GM19463 (cell line): ENCODE data around the gene DNAH2.

Experiments
- ATAC-seq: cut with Tn5 transposase; IDR thresholded peaks from one replicate; pipeline ENCODE4 v1.9.1; 2021; ENCODE audit warnings: mild to moderate bottlenecking, moderate library complexity; ENCODE audit not compliant: unreplicated experiment

DNAH2 gene

DNA sequence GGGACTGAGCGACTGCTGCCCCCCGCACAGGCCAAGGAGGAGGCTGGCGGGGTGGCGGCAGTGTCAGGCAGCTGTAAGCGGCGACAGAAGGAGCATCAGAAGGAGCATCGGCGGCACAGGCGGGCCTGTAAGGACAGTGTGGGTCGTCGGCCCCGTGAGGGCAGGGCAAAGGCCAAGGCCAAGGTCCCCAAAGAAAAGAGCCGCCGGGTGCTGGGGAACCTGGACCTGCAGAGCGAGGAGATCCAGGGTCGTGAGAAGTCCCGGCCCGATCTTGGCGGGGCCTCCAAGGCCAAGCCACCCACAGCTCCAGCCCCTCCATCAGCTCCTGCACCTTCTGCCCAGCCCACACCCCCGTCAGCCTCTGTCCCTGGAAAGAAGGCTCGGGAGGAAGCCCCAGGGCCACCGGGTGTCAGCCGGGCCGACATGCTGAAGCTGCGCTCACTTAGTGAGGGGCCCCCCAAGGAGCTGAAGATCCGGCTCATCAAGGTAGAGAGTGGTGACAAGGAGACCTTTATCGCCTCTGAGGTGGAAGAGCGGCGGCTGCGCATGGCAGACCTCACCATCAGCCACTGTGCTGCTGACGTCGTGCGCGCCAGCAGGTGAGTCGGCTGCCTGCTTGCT lies 131.7 kb downstream of the DNAH2 start:
- ATAC-seq: no peak

DNA sequence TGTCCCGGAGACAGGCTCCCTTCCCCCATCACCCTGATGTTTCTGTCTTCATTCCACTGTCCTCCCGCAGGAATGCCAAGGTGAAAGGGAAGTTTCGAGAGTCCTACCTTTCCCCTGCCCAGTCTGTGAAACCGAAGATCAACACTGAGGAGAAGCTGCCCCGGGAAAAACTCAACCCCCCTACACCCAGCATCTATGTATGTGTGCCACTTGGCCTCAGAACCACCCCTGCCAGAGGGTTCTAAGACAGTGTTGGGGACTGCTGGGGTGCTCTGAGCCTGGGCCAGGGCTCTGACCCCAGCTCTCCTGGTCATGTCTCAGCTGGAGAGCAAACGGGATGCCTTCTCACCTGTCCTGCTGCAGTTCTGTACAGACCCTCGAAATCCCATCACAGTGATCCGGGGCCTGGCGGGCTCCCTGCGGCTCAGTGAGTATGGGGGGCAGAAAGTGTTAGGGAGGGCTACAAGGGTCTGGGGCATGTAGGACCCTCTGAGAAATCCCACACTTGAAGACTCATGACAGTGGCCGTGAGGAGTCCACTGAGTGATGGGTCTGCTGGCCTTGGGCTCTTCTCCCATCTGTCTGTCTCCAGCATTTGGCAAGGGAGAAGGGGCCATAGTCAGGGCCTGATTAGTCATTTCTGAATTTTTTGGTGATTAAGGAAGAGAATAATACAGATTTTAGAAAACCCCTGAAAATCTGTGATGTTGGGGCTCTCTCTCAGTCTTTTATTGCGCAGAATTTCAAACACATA lies 132.4 kb downstream of the DNAH2 start:
- ATAC-seq: no peak

- no peak for ATAC-seq
These were observed 133.3 kb downstream of the DNAH2 start for GRCh38 chr17:7850701-7851437.

DNA sequence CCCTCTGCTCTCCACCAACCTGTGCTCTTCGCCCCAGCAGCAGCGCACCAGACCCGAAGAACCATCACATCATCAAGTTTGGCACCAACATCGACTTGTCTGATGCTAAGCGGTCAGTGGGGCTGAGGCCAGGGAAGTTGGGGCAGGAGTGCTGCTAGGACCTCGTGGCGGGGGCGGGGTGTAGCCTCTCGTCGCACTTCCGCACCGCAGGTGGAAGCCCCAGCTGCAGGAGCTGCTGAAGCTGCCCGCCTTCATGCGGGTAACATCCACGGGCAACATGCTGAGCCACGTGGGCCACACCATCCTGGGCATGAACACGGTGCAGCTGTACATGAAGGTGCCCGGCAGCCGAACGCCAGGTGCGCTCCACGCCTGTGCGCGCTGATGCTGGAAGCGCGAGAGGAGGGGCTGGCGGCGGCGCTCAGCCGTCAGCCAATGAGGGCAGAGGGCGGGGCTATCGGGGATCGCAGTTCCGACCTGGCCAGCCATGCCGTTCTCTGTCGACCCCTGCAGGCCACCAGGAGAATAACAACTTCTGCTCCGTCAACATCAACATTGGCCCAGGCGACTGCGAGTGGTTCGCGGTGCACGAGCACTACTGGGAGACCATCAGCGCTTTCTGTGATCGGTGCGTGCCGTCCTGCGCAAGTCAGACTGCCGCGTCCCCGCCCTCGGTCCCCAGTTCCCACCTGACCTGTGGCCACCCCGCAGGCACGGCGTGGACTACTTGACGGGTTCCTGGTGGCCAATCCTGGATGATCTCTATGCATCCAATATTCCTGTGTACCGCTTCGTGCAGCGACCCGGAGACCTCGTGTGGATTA lies 134.1 kb downstream of the DNAH2 start:
- peak; percentile 94 for ATAC-seq

- no peak for ATAC-seq
These were observed 134.7 kb downstream of the DNAH2 start for GRCh38 chr17:7852262-7852670.

- no peak for ATAC-seq
These were observed 135.6 kb downstream of the DNAH2 start for GRCh38 chr17:7852919-7853690.

GRCh38 chr17:7853691-7854038 lies 136.1 kb downstream of the DNAH2 start:
- no peak for ATAC-seq

- ATAC-seq: no peak
These were observed 136.7 kb downstream of the DNAH2 start for GRCh38 chr17:7854078-7854777.

GRCh38 chr17:7854851-7855659 lies 137.5 kb downstream of the DNAH2 start, which contains the start of gene TMEM88:
Gene TMEM88, plus strand, starts transcription at chr17:7855066. Its CDS starts 9 bp downstream, at chr17:7855075.
- no peak for ATAC-seq

GRCh38 chr17:7855660-7856010 lies 138.1 kb downstream of the DNAH2 start:
- no peak for ATAC-seq

DNA sequence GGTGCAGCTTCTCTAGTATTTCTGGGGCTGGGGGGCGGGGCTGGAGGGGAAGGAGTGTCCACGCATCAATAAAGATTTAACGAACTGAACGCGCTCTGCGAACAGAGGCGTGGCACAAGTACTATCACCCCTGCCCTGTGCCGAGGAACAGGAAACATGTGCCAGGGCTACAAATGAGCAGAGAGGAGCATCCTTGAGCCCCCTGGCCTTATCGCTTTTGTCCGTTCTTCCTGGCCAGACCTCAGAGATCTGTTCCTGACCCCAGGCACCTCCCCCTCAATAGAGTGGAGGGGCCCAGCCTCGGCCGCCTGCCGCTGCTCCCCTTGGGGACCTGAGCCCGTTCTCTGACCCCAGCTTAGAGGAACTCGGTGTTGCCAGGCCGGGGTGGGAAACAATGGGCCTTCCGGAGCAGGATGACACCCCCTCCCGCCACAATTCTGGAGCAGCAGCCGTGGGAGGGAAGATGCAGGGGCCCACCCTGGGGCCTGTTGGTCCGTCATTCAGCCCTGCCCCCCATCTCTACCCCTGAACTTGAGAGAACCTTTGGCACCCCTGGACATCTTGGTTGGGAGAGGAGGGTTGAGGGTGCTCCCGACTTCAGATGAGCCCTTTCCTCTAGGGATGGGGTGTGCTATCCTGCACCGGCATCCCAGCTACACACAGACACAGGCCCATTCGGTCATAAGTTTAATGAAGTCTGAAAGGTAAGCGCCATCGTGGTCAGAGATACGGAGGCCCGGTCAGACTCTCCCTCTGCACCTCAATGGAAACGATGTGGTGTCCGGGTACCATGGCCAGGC lies 138.7 kb downstream of the DNAH2 start:
- ATAC-seq: no peak

- peak; percentile 81 for ATAC-seq
These were observed 139.5 kb downstream of the DNAH2 start, which contains the start of gene NAA38 for GRCh38 chr17:7856811-7857712. Gene NAA38, minus strand, starts transcription at chr17:7857559. Its CDS starts 96 bp downstream, at chr17:7857463.

DNA sequence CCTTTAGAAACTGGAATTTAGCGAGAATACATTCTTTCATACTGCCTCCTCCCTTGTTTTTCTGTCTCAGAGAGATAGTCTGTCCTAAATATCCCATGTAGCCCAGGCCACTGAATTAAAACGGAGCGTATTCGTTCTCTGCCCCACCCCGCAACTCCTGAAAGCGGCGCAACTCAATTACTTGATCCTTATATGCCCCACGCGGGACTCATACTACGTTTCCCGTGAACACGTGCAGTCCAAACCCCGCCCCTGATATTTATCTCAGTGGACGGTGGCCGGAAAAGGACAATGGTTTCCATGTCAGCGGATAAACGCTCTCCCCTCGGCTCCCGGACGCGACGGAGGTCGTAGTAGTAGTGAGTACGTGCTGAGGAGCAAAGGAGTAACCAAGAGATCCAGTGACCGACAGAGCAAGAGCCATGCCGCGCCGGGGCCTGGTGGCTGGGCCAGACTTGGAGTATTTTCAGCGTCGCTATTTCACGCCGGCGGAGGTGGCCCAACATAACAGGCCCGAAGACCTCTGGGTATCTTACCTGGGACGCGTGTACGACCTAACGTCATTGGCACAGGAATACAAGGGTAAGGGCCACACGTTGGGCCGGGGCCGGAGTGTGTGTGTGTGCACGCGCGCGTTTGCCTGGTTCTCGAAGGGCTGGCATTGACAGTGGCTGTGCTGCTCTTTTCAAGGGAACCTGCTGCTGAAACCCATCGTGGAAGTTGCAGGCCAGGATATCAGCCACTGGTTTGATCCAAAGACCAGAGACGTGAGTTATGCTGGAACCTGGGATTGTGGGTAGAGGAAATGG lies 140.4 kb downstream of the DNAH2 start, which contains the start of gene CYB5D1:
Gene CYB5D1 (plus strand): TSS at position 291 of the 809 bp plus-strand sequence. CDS start 132 bp downstream, at position 423.
- peak; percentile 35 for ATAC-seq

DNA sequence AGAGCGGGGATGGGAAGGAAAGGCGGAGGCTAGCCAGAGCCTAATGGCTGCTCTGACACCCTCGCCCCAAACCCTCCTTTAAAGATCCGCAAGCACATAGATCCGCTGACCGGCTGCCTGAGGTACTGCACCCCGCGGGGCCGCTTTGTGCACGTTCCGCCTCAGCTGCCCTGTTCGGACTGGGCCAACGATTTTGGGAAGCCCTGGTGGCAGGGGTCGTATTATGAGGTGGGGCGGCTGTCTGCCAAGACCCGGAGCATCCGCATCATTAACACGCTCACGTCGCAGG lies 140.9 kb downstream of the DNAH2 start:
- no peak for ATAC-seq

- no peak for ATAC-seq
These were observed 141.5 kb downstream of the DNAH2 start for GRCh38 chr17:7859028-7859427.
